K562 (cell line): ENCODE data around the gene CISD2. TPM values are rescaled to one million over a fixed set of nuclear protein-coding genes. Genes with fewer than 3 reads are reported as not detected.

ENCODE experiments used
- BCLAF1 ChIP-seq, 2 experiments: fragments of 450-650 bp in 1 of 2; IDR thresholded peaks; 2 replicates each; pipeline ENCODE4 v1.6.1; 2011 to 2017; ENCODE audit warnings: low read depth in 2 of 2, antibody characterized with exemption in 1 of 2, borderline replicate concordance in 1 of 2, low read length in 1 of 2, mild to moderate bottlenecking in 1 of 2, mixed read lengths in 1 of 2; ENCODE audit not compliant: control insufficient read depth in 1 of 2
- CBX1 ChIP-seq: sonication (generic); IDR thresholded peaks from 2 replicates; pipeline ENCODE4 v1.6.1; 2016; ENCODE audit warnings: antibody characterized with exemption, low read depth, mild to moderate bottlenecking
- CBX2 ChIP-seq: fragments of 200-600 bp; sonication (generic); IDR thresholded peaks from one replicate; pipeline ENCODE4 v1.6.1; 2012; ENCODE audit warnings: mild to moderate bottlenecking, low read length, inconsistent platforms; ENCODE audit not compliant: insufficient read depth, poor library complexity, severe bottlenecking
- CREB3L1 ChIP-seq: fragments of 450-650 bp; IDR thresholded peaks from 2 replicates; pipeline ENCODE4 v1.6.1; 2014; ENCODE audit warnings: low read depth, mild to moderate bottlenecking, moderate library complexity, borderline replicate concordance
- EP400 ChIP-seq: fragments of 450-650 bp; IDR thresholded peaks from 2 replicates; pipeline ENCODE4 v1.6.1; 2017; ENCODE audit warnings: antibody characterized with exemption, mild to moderate bottlenecking, moderate library complexity
- ESRRA ChIP-seq: fragments of 450-650 bp; IDR thresholded peaks from 2 replicates; pipeline ENCODE4 v1.6.1; 2014; ENCODE audit warnings: low read depth, mild to moderate bottlenecking, moderate library complexity, borderline replicate concordance
- GTF2A2 ChIP-seq: IDR thresholded peaks from 2 replicates; pipeline ENCODE4 v1.6.1; 2016; ENCODE audit warnings: mild to moderate bottlenecking, missing genetic modification characterization, missing compliant biosample characterization
- GTF2B ChIP-seq: IDR thresholded peaks from 2 replicates; pipeline ENCODE4 v1.6.1; 2011; ENCODE audit not compliant: insufficient read length; ENCODE audit errors: extremely low read depth
- HCFC1 ChIP-seq: IDR thresholded peaks from 2 replicates; pipeline ENCODE4 v1.6.1; 2012; ENCODE audit warnings: low read depth, low read length, improper control_type of control experiment
- HOXB6 ChIP-seq: fragments of 250-450 bp; sonication (Bioruptor Pico); IDR thresholded peaks from 2 replicates; pipeline ENCODE4 v1.5.1; 2022; ENCODE audit warnings: mild to moderate bottlenecking, borderline replicate concordance
- KLF1 ChIP-seq: fragments of 450-650 bp; IDR thresholded peaks from 2 replicates; pipeline ENCODE4 v1.6.1; 2016; ENCODE audit warnings: missing genetic modification characterization, missing compliant biosample characterization
- PKNOX1 ChIP-seq: fragments of 450-650 bp; IDR thresholded peaks from 2 replicates; pipeline ENCODE4 v1.6.1; 2016
- RBM14 ChIP-seq: fragments of 200-400 bp; formaldehyde crosslinking; IDR thresholded peaks from 2 replicates; pipeline ENCODE4 v1.6.1; 2018; ENCODE audit warnings: low read depth, mild to moderate bottlenecking, low read length, moderate library complexity, borderline replicate concordance; ENCODE audit not compliant: insufficient read depth
- SIN3B ChIP-seq: fragments of 450-650 bp; IDR thresholded peaks from 2 replicates; pipeline ENCODE4 v1.6.1; 2017; ENCODE audit warnings: low read depth, mild to moderate bottlenecking, moderate library complexity
- ZNF644 ChIP-seq: fragments of 200-800 bp; sonication (Bioruptor generic); IDR thresholded peaks from 2 replicates; pipeline ENCODE4 v1.6.1; 2016; ENCODE audit warnings: low read depth, missing genetic modification characterization, missing compliant biosample characterization
- polyA plus RNA-seq, 8 experiments: library from polyadenylated mRNA; depleted of rRNA in 4 of 8; stranded (reverse) in 5 of 8; unstranded in 3 of 8; fragments of >200 nt; fragmentation: Nextera tagmentation in 2 of 8; fragmentation: Illumina TruSeq in 1 of 8; extraction: Ambion mirVana in 2 of 8; extraction: Trizol in 1 of 8; gene quantifications; 2 replicates each; pipeline versions ENCODE4 v1.2.1 to v1.2.3, GENCODE V29; 2011 to 2014; ENCODE audit warnings: inconsistent platforms in 1 of 8, missing spikeins in 1 of 8
- total RNA-seq, 7 experiments: library from RNA; depleted of rRNA in 6 of 7; stranded (reverse); fragments of >200 nt in 6 of 7; fragmentation: Illumina TruSeq in 2 of 7; extraction: Trizol in 2 of 7; gene quantifications; 2 replicates each; pipeline versions ENCODE4 v1.2.1 to v1.2.3, GENCODE V29; 2011 to 2021; ENCODE audit warnings: low replicate concordance in 1 of 7
- TF ChIP-seq, protein P1 (sequence below): fragments of 250-450 bp; sonication (Bioruptor Pico); IDR thresholded peaks from 2 replicates; pipeline ENCODE4 v1.5.0; 2021; ENCODE audit warnings: mild to moderate bottlenecking, borderline replicate concordance

Gene CISD2
- total and polyA plus RNA-seq, 9 of the 15 experiments (the other 6 are each of a cell fraction or from before 2014, with no cell fraction given), result 37.8 to 91.4 (median 59.8) TPM

- no peak; a peak in 2 of 4 replicates for TF ChIP-seq BCLAF1 (IDR thresholded peaks at IDR 0.05; ENCODE audit: borderline replicate concordance in 1 of 2, control insufficient read depth in 1 of 2, low read depth in 2 of 2, low read length in 1 of 2)
- peak; percentile 68; the same call in 1 of the 2 replicates for TF ChIP-seq ZNF644
- TF ChIP-seq ESRRA, result peak; percentile 55; the same call in 1 of the 2 replicates
- peak; percentile 74; the same call in 1 of the 2 replicates for TF ChIP-seq KLF1 (tag)
- TF ChIP-seq CBX2, result no peak
- TF ChIP-seq RBM14, result 0 out of 2 replicates have a peak, but pooled peaks have one; percentile 75
- TF ChIP-seq GTF2A2 (tag), result peak; percentile 69; the same call in 1 of the 2 replicates
- TF ChIP-seq HOXB6 (CRISPR knock-in tag), result no peak
- TF ChIP-seq, protein P1, sequence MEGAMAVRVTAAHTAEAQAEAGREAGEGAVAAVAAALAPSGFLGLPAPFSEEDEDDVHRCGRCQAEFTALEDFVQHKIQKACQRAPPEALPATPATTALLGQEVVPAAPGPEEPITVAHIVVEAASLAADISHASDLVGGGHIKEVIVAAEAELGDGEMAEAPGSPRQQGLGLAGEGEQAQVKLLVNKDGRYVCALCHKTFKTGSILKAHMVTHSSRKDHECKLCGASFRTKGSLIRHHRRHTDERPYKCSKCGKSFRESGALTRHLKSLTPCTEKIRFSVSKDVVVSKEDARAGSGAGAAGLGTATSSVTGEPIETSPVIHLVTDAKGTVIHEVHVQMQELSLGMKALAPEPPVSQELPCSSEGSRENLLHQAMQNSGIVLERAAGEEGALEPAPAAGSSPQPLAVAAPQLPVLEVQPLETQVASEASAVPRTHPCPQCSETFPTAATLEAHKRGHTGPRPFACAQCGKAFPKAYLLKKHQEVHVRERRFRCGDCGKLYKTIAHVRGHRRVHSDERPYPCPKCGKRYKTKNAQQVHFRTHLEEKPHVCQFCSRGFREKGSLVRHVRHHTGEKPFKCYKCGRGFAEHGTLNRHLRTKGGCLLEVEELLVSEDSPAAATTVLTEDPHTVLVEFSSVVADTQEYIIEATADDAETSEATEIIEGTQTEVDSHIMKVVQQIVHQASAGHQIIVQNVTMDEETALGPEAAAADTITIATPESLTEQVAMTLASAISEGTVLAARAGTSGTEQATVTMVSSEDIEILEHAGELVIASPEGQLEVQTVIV, result no peak
- TF ChIP-seq PKNOX1, result peak; percentile 56
- TF ChIP-seq HCFC1, result no peak
- TF ChIP-seq EP400, result peak; percentile 98
- peak; percentile 71; the same call in 1 of the 2 replicates for TF ChIP-seq CREB3L1
- TF ChIP-seq CBX1, result peak; percentile 55
- TF ChIP-seq SIN3B, result 0 out of 2 replicates have a peak, but pooled peaks have one; percentile 17
- no peak for TF ChIP-seq GTF2B
Observed at GRCh38 chr4:102826890-102827673, 41.7 kb upstream of the CISD2 start, which contains the start of gene UBE2D3 (continued).
